EL (cell line): ENCODE measurements around the gene XIRP1.

Source experiments
- DNase-seq: peaks from one replicate; pipeline ENCODE4 v3.0.0-alpha.2; 2016

Gene XIRP1

DNA sequence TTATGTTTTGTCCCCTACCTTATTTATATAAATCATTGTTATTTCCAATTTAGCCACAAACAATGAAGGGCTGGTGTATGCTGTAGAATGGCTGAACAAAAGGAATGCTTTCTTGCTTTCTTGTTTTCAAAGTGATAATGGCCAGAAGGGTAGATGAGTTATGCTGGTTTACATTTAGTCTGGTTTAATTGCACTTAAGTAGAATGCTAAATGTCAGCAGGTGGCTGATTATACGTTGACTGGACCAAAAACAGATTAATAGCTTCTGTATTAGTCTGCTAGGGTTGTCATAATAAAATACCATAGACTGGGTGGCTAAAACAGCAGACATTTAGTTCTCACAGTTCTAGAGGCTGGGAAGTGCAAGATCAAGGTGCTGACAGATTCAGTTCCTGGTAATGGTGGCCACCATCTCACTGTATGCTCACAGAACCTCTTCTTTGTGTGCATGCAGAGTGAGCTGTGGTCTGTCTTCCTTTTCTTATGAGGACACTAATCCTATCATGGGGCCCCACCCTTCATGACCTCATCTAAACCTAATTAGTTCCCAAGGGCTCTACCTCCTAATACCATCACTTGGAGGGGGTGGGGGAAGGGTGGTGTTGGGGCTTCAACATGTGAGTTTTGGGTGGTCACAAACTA is 17.1 kb upstream of the XIRP1 start:
- DNase-seq, result no peak

DNA sequence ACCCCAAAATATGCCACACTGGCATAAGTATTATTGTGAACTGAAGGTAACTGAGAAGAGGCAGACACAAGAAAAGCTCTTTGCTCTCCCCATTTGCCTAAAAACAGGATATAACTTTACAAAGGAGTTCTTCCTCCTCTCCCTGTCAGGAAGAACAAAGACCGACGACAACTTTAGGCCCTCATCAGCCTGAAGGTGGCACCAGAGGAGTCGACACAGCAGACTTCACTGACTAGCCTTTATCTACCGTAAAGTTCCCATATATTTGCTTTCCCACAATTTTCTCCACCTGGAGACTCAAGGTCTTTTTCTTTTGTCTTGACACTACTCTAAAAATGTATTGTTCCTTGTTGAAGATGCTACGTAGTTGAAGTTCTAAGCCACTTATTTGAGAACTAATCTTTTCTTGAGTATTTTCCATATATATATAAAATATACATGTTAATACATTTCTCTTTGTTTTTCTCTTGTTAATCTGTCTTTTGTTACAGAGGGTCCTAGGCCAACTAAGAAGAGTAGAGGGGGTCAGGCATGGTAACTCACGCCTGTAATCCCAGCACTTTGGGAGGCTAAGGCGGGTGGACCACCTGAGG is 16.2 kb upstream of the XIRP1 start:
- peak; percentile 46 for DNase-seq

DNA sequence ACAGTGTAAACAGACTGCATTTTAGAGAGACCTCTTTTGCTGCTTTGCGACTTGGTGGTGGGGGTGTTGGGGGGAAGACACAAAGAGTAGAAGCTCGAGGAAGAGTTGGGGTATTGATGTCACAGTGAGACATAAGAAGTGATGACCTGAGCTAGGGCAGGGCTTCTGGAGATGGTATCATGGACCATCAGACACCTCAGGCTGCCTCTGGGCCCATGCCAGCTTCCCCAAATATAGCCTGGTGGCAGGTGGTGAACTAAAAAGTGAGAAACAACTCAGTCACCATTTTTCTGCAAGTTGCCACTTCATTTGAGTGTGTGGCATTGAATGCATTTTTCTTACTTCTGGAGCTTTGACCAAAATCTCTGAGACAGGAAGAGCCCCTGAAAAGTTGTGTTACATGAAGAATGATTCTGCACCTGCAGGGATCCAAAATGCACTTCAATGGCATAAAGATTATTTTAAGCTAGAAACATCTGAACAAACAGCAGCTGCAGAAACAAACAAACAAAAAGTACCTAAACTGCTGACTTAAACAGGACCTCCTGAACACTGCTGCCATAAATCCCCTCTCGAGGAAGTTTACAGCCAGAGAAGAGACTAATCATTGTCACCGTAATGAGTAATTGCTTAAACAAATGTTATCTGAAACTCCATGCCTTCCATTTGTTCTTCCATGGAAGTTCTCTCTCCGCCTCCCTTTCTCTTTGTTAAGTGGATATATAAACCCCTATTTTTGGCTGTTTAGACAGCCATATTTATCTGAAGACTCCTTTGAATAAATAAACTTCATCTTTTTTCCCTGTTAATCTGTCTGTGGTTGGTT is 15.2 kb upstream of the XIRP1 start:
- no peak for DNase-seq

DNA sequence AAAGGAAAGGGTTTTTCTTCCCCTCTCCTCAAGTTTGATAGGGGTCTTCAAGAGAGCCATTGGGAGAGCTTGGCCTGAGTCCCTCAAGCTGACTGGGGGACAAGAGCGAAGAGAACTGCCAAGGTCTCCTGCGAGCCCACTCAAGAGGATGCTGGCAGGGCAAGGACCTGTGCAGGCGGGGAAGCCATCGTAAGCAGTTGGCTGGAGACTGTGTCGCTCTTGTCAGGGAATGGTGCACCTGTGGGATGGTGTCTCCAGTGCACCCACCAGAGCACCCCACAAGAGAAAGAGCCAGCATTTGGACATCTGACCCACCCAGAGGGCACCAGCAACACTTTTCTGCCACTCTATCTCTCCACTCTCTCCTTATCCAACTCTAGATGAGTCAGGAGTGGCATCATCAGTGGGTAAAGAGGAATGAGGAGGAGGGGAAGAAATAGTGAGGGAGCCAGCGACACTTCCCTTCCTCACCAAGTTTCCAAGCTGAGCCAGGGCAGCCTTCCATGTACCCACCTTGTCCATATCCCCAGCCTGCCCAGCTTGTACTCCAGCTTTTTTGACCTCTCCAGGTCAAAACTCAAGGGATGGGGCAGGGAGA is 13.6 kb upstream of the XIRP1 start:
- no peak for DNase-seq

DNA sequence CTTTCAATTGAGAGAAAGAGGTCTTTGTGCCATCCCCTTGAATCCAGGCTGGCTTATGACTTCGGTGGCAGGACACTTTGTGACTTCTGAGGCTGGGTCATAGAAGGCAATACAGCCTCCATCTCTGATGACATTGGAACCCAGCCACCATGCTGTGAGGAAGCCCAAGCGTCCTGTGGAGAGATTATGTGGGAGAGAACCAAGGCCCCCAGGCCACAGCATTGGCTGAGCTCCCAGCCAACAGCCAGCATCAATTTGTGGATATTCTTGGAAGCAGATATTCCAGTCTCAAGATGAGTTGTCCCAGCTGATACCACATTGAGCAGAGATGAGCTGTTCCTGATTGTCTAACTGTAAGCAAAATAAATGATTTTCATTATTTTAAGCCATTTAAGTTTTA is 12.7 kb upstream of the XIRP1 start:
- DNase-seq, result no peak

DNA sequence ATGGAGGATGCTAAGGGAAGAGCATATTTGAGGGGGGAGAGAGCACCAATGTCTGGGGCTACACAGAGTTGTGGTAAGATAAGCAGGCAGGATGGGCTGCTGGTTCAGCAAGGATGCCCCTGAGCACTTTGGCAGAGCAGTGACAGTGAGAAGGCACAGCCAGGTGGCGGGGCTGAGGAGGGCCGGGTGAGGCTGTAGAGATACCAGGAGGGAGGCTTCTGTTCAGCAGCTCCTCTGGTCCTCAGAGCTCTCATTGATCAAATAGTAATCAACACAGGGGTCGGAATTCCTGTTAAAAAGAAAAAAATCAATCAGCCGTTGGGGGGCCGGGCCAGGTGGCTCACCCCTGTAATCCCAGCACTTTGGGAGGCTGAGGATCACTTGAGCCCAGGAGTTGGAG is 11.5 kb upstream of the XIRP1 start:
- no peak for DNase-seq

DNA sequence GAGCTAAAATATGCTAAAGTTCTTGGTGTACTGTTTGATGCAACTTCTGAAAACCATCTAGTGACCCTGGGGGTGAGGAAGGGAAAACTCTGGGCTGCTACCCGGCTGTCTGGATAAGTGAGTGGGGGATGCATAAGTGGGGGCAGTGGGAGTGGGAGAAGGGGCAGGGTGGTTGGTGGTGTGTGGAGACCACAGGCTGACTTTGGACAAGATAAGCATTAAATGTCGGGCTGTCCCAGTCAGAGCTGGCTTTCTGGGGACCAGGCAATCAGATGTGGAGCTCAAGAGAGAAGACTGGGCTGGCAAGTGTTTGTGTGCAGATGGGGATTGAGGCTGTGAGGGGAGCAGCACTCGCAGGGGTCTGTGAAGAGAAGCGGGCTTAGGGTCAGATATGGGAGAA is 11.0 kb upstream of the XIRP1 start:
- DNase-seq, result no peak

DNA sequence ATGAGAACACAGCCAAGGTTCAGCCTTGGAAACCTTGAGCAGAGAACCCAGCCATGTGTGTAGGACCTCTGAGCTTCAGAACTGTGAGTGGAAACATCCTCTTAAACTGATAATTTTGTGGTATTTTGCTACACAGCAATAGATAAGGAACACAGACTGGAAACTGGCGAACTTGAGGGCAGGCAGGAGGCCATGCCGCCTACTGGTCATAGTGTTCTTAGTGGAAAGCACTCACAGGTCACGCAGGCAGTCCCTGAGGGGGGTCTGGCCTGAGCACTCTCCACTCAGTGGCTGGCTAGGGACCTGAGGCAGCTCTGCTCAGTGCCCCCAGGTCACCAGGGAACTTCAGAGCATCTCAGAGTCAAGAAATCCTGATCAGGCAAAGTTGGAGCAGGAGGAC is 9.7 kb upstream of the XIRP1 start:
- DNase-seq, result no peak

DNA sequence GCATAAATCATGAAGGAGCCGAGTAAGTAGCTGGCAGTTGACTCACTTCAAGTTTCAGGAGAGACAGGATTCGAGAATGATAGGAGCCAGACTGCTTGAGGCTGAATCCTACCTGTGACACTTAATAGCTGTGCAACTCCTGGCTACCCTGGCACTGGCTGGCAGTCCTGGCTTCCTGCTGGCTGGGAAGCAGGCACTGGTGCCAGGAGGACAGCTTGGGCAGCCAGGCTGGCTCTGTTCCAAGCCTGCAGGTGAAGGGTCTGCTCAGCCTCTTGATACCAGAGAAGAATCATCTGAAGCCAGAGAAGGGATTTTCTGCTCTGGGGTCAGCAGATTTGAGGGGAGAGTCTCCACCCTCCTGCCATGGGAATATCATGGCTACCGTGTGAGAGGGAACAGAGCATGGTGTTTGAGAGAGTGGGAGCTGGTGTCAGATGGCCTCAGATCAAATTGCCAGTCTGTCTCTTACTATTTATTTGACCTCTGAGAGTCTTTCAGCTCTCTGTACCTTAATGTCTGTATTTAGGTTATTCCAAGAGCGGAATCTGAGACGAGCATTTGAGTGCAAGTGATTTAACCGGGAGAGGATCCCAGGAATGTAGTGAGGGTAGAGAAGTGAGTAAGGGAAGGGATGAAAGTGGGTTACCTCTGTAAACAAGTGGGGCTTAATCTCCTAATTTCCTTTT is 4.4 kb upstream of the XIRP1 start:
- no peak for DNase-seq

DNA sequence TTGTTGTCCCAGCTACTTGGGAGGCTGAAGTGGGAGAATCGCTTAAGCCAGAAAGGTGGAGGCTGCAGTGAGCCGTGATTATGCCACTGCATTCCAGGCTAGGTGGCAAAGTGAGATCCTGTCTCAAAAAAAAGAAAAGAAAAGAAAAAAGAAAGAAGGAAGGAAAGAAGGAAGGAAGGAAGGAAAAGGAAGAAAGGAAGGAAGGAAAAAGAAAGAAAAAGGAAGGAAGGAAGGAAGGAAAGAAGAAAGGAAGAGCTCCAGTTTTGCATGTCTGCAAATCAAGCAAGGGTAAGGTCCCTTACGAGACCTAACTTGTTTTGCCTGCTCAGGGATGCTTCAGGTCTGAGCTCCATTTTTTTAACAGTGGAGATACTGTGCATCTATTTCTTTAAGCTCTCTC is 3.6 kb upstream of the XIRP1 start:
- no peak for DNase-seq

DNA sequence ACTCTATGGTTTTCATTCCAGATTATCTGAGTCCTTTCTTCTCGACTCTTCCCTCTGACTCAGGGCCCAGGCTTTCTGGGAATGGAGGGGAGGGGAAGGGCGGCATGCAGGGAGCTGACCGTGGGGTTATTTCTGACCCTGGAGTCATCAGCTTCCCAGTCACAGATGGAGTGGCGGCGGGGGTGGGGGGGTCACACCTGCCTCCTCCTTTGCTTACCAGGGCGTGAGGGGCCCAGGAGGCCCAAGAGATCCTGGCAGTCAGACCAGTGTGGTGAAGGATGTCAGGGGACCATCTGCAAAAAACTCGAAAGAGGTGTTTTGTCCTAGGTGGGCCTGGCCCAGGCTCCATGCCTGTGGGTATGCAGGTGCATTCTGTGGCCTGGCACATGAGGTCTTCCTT is 996 bp upstream of the XIRP1 start:
- DNase-seq, result peak; percentile 81

DNA sequence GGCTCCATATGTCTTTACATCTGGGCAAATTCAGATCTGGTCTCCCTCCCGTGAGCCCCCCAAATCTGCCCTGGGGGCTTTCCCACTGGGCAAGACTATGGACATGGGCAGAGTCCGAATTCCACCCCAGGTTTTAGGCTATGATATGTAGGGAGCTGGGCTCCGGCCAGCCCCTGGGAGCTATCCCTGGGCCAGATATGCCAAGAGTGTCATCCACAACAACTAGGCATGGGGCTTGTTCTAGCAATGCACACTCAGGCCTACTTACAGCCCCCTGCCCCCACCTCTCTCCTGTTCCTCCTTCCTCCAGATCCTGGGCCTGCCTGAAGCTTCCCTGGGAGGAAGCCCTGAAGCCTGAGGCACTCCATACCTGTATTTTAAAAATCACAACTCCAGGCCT is 622 bp downstream of the XIRP1 start:
- no peak for DNase-seq

DNA sequence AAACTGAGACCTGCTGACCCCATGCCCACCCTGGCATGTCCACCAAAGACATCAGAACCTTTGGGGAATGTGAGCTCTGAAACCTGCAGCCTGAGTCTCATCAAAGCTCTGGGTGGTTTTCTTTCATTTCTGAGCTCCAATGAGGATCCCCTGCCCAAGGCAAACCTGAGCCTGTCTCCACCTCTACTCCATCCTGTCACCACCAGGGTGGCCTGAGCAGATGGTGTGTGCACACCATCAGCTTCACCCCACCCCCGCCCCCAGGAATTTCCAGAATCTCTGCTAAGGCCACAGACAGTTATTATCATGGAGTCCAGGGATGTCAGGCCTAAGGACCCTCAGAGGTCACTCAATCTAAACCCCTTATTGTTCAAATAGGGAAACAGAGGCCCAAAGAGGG is 1.3 kb downstream of the XIRP1 start:
- peak; percentile 44 for DNase-seq

DNA sequence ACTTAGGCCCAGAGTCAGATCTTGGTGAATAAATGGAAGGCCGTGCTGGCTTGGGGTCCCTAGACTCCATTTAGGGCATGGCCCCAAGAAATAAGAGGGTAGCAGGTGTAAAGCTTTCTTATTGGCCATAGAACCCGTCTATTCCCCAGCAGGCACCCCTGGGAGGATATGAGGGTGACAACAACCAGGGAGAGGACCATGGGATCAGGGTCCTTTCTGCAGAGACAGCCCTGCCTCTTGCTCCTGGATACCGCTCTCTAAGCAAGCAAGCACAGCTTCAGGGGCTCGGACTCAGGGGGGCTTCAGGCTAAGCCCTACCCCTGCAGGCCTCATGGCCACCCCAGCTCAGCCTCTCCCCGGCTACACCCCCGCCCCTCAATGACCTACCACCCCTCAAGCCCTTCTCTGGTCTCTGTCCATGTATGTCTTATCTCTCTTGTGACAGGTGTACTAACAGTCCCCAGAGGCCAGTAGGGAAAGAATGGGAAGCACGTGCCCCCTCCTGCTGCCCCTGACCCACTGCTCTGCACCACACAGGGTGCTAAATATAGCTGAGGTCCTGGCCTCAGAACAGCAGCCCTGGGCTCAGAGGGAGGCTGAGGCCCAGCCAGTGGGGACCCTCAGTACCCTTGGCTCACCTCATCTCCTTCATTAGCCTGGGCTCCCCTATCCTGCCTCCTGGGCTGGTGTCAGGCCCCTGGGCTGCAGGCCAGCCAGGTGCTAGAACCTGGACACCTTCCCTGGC is 1.9 kb downstream of the XIRP1 start:
- no peak for DNase-seq

DNA sequence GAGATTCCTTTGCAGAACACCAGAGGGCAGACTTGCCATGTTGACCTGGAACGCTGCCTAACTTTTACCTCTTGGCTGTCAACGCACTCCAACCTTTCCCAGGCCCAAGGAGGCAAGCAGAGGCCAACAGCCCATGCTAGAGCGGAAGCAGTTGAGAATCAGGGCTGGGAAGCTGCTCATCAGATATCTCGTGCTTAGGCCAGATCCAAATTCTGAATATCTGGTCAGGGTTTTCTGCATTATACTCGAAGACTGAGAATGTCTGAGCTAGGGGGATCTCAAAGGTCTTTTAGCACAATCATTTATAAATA is 2.5 kb downstream of the XIRP1 start:
- peak; percentile 63 for DNase-seq

DNA sequence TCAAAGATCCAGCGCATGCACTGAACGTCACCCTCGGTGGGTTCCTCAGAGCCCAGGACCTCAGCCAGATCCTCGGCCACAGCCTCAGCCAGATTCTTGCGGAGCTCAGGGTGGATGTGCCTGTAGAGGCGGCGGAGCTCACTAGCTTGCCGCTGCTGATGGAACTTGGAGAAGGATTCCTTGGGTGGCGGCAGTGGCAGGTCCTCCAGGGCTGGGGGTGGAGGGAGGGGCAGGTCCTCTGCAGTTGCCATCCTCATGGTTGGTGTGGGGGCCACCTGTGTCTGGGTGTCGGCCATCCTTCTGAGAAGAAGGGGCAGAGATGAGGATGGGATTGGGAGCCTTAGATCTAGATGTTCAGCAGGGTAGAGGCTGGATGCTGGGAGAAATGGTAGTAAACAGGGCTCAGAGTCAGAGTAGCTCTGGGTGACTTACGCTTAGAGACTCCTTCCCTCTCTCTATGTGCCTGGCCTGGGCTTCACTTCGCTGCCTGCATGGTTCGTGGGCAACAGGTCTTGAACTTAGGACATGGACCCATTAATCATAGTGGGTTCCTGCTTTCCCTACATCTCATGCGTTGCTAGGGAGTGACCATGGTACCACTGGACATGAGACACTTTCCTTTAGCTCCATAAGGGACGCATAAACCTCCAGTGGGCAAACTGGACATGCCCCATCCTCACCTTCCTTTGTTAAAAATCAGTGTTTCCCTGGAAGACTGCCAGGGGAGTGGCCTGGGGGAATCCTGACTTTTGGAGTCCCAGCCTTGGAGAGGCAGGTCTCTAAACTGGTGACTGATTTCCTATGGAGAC is 3.0 kb downstream of the XIRP1 start:
- no peak for DNase-seq

DNA sequence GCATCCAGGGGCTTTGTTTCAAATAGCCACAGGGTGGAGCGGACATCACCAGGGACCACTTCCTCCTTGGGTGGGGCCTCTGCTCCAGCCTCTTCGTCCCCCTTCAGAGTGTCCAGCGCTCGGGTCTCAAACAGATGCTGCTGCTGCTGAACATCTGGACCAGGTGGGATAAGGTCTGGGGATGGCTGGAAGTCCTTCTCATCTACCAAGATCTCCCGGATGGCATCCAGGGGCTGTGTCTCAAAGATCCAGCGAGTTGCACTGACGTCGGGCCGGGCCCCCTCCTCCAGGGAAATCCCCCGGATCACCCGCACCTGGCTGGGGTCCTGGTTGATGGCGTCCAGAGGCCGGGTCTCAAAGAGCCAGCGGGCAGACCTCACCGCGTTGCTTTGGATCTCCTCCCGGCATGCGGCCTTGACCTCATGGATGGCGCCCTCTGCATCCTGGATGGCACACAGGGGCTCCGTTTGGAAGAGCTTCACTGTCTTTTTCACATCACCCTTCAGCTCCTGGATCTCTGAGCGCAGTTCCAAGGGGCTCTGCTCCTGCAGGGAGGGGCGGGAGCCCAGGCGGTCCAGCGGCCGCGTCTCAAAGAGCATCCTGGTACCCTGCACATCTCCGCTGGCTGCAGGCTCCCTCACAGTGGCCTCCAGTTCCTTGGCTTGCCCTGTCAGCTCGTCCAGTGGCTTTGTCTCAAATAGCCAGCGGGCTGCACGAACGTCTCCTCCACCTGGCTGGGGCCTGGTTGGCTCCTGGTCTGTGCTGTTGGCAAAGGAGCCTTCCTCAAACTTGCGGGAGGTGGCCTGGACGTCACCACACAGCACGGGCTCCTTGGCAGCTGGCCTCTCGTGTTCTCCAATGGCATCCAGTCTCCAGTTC is 3.9 kb downstream of the XIRP1 start:
- DNase-seq, result no peak

DNA sequence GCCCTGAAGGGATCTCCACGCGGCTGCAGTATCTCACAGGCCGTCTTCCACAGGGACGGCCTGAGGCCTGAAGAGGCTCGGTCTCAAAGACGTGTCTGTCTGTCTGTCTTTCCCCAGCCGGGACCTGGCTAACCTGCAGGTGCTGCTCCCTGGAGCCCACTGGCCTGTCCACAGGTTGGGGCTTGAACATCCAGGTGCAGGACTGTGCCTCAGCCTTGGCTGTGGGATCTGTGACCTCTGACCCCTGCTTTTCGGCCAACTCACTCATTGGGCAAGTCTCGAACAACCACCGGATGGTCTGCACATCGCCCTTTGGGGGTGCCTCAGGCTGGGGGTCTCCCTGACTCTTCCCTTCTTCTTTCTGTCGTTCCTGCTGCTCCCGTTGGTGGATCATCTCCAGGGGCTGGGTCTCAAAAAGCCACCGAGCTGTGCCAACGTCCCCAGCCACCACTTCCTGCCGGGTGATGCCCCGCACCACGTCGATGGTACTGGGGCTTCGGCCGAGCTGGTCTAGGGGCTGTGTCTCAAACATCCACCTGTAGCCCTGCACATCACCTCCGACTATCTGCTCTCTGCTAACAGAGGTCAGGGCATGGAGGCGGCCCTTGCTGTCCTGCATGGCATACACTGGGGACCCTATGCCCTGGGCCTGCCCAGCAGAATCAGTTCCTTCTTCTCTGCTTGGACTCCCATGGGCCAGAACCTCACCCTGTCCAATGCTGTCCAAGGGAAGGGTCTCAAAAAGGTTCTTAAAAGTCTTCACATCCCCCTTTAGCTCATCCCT is 4.8 kb downstream of the XIRP1 start:
- DNase-seq, result no peak

DNA sequence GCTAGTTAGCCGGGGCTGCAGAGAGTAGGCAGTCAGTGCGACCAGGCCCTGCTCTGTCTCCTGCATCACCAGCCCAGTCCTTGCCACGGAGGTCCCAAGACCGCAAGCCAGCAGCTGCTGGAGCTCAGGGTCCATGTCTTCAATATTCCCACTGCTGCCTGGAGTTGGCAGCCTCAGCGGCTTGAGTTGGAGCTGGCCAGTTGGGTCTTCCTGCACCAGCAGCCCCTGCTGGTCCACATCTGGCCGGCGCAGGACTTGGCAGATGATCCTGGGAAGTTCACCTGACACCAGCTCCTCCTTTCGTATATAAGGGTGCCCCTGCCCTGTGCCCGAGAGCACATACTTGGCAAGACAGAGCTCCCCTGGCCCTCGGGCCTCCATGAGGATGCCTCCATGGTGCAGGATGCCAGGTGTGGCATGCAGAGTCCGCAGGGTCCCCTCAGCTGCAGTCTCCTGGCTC is 5.7 kb downstream of the XIRP1 start:
- no peak for DNase-seq
